Amniotic epithelial cell (primary cell): ENCODE data around the gene TEAD1.
A peak's percentile ranks its signal among the peaks of the same experiment; 100 is the strongest.

Experiments
- DNase-seq: peaks from one replicate; pipeline ENCODE4 v3.0.0-alpha.2; 2010; ENCODE audit warnings: low read depth

Gene TEAD1

DNA sequence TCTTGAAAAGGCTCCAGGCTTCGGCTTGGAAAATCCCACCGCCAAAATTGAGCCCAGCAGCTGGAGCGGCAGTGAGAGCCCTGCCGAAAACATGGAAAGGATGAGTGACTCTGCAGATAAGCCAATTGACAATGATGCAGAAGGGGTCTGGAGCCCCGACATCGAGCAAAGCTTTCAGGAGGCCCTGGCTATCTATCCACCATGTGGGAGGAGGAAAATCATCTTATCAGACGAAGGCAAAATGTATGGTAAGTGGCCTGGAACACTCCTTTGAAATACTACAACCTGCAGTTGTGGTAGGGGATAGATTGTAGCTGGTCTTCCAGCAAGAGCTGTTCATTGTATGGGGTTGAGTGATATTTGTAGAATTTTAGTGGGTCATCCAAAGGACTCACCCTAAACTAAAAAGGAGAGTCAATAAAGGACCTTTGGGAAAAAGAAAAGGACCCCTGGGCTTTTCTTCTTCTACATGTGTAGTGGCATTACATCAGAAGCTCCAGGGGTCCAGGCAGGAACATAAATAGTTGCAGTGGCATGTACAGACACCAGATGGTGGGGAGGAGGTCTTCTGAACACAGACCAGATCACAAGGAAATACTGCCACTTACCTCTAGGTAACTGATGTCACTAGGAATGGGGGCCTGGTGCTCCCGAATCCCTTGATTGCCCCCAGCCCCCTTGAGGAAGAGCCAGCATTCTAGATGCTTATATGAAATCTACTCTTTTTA lies 90.1 kb downstream of the TEAD1 start:
- no peak for DNase-seq

- no peak for DNase-seq
Observed at GRCh38 chr11:12765428-12765827, 91.2 kb downstream of the TEAD1 start.

DNA sequence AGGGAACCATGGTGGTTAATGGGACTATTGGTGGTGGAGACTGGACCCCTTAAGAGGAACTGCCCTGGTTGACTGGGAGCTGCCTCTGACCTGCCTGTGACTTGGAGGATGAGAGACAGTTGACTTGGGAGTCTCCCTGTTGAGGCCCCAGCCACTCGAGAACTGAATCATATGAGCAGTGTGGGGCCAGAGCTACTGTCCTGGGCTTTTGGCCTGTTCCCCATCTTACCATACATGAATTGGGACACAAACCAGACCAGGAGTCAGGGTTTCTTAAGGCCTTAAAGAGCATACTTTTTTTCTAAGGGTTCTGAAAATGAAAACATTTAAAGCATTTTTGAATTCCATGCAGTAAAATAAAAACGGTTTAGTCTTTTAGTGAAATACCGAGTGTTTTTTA lies 92.8 kb downstream of the TEAD1 start:
- peak; percentile 47 for DNase-seq

- DNase-seq, result no peak
Observed at GRCh38 chr11:12767577-12767976, 93.4 kb downstream of the TEAD1 start.

DNA sequence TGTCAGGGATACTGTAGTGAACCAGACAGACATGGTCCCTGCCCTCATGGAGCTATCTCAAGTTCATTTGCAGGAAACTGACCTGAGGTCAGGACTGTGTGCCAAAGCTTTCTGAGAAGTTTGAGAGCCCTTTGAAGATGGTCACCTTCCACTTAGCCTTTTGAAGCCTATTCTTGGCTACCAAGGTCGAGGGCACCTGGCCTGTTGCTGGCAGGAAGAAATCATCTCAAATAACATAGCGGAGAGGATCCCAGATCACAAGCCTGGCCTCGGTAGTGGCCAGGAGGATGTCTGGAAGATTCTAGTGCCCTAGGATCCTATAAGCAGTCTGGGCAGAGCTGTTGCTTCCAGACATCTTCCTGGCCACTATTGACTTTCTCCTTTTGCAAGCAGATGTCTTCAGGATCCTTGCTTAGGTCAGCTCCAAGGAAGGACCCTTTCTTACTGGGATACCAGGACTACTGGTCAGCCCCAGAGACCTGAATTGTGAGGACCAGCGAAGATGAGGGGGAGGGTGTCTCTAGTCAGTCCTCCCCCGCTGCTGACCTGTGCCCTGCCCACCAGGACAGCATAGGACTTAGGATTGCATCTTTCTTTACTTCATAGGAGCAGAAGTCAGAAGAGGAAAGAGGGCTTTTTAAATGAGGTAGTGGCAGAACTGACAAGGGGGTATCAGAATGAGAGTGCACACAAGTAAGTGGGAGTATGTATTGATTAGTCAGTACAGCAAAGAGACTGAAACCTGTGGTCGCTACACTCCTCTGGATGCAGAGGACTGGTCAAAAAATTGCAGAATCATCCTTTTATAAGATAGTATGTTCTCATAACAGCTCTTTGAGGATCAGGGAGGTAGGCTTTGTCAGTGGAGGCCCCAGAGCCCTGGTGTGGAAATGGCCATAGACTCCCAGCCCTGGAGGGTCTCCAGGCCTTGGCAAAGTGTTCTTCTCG lies 94.8 kb downstream of the TEAD1 start:
- no peak for DNase-seq

DNA sequence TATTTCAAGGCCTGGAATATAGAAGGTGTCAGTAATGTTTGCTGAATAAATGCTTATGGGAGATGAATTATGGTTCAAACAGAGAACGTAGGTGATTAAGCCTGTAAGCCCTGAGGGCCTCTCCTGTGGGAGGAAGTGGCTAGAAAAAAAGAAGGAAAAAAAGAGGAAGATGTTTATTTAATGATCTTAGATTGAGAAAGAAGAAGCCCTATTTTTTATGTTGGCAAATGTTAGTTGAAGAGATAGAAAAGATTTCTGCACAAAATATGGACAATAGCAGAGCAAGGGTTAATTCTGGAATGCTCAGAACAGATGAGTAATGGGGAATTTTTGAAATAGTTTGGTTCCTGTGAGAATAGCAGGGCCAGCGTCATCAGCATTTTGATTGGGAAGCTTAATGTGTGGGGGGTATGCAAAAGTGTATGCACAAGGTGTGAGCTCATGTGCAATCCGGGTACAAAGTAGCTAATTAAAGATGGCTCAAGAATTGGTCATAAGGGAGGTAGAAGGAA lies 95.7 kb downstream of the TEAD1 start:
- peak; percentile 89 for DNase-seq

DNA sequence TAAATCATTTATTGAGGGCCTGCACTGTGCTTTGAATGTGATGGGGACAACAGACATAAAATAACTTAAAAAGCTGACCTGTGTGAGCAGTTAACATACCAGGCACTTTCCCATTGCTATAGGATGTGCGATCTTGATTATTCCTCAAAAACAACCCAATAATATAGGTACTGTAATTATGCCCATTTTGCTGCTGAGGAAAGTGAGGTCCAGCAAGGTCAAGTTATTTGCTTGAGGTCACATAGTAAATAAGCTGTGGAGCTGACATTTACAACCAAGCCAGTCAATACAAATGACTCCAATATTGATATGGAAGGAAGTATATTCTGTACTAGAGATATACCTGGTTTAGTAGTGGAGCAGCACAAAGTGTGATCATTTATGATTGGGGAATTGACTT lies 96.2 kb downstream of the TEAD1 start:
- DNase-seq, result no peak

DNA sequence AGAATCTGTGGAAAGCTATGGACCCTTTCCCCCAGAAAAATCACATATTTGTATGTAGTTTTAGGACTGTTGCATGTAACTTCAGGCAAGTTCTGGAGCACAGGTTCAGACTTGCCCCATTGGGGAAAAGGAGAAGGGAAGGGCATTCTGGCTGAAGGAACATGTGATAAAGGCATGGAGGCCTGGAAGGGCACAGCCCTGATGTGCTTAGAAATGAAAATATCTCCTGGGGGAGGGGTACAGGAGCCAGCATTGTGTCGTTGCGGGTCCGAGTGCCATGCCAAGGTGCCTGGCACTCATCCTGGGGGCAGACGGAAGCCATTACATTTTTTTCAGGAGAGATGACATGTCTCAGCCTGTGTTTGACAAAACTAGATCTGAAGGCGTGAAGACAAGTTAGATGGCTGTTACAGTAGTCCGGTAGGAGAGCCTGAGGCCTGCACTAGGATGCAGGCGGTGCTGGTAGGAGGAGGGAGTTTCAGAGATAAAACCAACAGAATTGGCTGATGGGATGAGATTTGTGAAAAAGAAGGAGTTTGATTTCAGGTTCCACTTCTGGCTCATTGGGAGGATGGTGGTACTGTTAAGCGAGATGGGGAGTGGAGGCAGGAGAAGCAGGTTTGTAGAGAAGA lies 96.9 kb downstream of the TEAD1 start:
- no peak for DNase-seq

DNA sequence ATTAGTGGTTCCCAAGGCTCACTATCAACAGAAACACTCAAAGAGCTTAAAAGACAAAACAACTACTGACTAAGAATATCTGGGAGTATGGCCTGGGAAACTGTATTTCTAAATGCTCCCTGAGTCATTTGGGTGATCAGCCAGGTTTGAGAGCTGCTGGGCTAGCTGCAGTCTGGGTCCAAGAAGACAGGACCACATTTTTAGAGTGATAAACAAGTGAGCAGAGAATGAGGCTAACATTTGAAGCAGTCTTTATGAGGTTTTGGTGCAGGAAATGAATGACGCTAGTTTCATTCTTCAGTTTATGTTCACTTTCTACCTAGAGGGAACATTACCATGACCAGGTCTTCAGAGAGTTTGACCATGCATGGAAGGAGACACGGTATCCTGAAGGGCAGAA lies 97.7 kb downstream of the TEAD1 start:
- DNase-seq, result peak; percentile 91

DNA sequence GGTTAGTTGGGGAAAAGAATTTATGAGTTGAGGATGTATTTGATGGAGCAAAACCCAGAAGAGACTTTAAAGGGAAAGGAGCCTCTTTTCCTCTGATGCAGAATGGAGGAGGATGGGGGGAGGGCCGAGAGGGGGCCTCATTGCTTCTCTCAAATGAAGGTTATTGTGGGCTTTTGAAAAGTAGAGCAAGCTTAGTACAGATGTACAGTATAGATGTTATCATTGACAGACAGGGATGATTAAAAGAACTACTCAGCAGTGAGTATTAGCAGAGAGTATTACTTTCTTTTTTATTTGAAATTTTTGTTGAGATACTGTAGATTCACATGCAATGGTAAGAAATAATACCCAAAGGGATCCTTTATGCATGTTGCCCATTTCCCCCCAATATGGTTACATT lies 98.1 kb downstream of the TEAD1 start:
- DNase-seq, result no peak

GRCh38 chr11:12773591-12773990 lies 99.4 kb downstream of the TEAD1 start:
- DNase-seq, result peak; percentile 61

DNA sequence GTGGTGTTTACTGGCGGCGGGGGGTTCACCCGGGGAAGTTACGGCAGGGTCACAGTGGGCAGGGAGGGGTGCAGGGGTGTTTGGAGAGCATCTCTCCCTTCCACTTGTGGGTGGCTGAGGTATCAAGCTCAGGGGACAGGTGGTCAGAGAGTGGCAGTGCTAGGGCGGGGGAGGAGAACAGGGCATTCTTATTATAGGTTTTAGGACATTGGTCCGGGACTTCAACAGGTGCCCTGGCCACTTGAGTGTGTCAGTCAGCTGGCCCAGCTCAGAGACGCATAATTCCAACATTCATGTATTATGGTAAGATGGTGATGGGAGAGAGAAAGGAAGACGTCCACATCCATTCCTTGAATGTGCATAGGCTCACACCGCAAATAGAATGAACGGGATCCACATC lies 101.7 kb downstream of the TEAD1 start:
- DNase-seq, result no peak

- peak; percentile 87 for DNase-seq
Observed at GRCh38 chr11:12777208-12777874, 103.1 kb downstream of the TEAD1 start.

DNA sequence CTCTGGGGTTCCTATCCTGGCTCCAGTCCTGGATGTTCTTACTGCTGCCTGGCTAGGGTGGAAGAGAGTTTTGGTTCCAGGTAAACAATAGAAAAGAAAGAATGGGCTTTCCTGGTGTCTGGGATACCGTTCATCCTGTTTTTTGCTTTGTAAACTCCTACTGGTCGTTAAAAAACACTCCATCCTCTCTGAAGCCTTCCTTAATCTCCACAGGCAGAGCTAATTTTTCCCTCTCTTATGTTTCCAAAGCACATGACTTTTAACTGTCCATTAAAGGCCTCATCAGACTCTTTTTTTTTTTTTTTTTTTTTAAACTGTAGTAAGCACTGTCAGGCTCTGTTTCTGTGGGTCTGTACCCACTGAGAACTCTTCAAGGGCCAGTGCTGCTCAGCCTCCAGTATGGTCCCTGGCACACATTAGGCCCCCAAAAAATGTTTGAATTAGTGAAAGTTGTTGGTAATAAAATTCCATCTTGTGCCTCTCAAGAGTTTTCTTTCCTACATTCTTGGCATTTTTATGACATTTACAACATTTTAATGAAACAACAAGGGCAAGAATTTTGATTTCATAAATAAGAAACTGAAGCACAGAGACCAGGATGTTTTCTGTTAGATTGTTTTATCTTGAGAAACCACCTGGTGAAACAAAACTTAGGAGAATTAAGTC lies 104.2 kb downstream of the TEAD1 start:
- DNase-seq, result no peak

DNA sequence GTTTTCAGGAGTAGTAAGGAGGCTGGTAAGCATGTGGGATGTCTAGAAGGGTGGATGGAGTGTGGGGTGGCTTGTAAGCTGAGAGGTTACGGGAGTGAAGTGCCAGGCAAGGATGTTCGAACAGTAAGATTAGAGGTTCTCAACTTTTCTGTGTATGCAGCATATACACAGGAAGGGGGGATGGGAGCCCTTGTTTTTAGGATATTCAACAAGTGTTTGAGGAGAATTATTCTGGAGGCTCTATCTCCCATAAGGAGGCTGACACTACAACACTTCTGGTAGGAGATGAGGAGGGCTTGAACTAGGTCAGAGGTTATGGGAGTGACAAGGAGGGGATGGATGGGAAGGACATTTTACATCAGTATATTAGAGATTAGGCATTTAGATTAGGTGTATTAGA lies 109.5 kb downstream of the TEAD1 start:
- no peak for DNase-seq

DNA sequence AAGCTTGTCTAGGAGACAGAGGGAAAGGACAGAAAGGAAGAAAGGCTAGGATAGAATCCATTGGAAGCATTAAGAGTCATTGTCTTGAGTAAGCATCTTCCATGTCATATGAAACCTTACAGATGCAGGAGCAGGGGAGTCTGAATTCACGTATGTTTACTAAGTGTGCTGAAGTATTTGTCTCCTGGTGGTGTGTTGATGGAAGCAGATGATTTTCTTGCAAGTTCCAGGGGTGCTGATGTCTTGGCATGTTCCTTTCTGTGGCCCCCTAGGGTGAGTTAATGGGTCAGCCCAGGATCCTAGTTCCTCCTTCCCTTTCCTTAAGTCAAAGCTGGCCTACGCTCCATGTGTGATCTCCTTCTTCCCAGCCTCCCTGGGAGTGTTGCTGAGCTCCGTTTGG lies 110.2 kb downstream of the TEAD1 start:
- DNase-seq, result no peak

GRCh38 chr11:12784987-12785386 lies 110.8 kb downstream of the TEAD1 start:
- no peak for DNase-seq

DNA sequence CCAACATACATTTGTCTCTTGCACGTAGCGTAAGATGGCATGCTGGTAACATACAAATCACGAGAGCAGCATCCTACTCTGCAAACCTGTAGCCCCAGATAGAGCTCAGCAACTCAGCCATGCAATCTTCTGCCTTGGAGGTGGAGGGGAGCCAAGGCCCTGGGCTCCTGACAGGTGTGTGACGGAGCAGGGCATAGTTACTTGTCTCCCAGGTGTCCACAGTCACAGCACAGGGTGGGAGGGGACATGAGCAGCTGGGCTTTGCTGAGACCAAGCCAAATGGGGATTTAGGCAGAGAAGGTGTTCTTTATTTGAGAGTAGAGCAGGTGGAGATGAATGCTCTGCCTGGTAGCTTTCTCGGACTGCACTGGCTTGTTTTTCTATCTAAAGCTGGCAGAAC lies 111.7 kb downstream of the TEAD1 start:
- DNase-seq, result no peak

DNA sequence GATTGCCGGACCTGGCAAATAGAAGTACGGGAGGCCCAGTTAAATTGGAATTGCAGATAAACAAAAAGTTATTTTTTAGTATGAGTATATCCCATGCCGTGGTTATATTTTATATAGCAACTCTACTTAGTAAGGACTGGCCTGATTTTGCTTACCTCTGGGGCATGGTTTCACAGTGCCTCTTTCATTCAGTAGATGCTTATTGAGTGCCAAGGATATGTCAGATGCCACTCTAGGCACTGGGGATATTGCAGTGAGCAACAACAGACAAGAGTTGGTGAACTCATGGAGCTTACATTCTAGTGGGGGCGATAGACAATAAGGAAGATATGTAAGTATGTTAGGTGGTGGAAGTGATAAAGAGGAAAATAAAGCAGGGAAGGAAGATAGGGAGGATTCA lies 112.2 kb downstream of the TEAD1 start:
- DNase-seq, result no peak

DNA sequence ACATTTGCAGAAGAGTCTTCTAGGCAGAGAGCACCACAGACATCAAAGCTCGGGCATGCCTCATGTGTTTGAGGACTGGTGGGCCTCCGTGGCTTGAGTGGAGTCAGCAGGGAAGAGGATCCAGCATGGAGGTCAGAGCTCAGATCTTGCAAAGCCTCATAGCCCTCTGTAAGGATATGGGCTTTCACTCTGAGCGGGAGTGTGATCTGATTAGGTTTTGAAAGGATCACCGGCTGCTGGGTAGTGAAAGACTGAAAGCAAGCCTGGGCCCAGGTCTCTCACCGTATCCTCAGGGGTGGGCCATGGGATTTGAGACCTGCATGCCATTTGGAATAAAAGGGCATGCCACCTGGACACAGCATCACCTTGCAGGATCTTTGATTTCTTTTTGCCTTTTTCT lies 112.7 kb downstream of the TEAD1 start:
- DNase-seq, result no peak

GRCh38 chr11:12787847-12788246 lies 113.6 kb downstream of the TEAD1 start:
- DNase-seq, result peak; percentile 70

DNA sequence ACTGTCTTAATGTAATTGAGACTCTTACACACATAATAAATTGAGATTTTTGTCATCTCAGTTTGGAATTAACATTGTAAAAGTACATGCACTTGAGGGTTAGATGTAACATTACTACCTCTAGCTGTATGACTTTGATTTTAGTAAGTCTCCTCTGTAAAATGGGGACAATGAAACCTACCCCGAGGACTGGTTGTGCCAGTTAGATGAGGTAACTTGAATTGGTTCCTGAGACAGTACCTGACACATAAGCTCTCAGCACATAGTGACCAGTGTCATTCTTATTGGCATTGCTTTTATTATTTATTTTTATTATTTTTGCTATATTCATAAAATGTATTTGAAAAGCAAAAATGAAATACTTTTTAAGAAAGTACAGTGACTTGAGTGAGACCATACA lies 114.8 kb downstream of the TEAD1 start:
- DNase-seq, result no peak
